ENCODE results near the gene TSACC.

GRCh38 chr1:156316909-156317308 lies 21.4 kb upstream of the TSACC start:
- TF ChIP-seq CTCF (IDR thresholded peaks at IDR 0.05), result no peak
- TF ChIP-seq POLR2A (IDR thresholded peaks at IDR 0.05), result no peak

All from Peyer's patch (tissue), 4 donors.